ENCODE results near the gene TTC12. TPM values are rescaled to one million over a fixed set of nuclear protein-coding genes. Genes with fewer than 3 reads are reported as not detected.

TTC12 gene
- polyA plus RNA-seq, 1 donor (not counting 4 experiments of a cell fraction or from before 2014, with no cell fraction given) = 27.3 TPM

DNA sequence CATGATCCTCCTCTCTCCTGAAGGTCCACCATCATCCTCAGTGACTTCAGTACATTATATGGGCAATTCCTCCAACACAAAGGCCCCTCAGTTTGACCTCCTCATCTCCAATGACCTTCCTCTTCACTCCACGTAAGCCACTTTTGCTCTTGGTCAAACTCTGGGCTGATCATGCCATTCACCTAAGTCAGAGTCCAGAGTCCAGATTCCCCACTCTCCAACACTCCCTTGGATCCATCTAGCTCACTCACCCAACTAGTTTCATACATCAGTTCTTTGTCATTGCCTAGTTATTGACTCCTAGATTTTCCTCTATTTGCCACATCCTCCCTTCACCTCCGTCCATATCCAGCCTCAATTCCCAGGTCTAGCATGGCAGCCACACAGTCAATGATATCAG, 30.5 kb upstream of the TTC12 start:
- H3K27ac ChIP-seq (ENCODE audit: control insufficient read depth, insufficient read depth, low read length) = no peak overlapping the region
- H3K4me1 ChIP-seq (ENCODE audit: control insufficient read depth, extremely low read depth, insufficient read depth, low read length) = no peaks in the 10 kb centered on the region
- FAIRE-seq (no peak), DNase-seq (ENCODE audit: low read depth, low spot score) (no peak)
- no peaks in the 10 kb centered on the region for H3K36me3 ChIP-seq (ENCODE audit: control insufficient read depth in 2 of 2, extremely low read depth in 1 of 2, insufficient read depth in 2 of 2, low read length in 2 of 2)
- no peak overlapping the region for H3K4me2 ChIP-seq (ENCODE audit: control insufficient read depth, extremely low read depth, insufficient read depth, low read depth, low read length)
- H3K4me3 ChIP-seq (ENCODE audit: control insufficient read depth in 2 of 3, extremely low read depth in 1 of 3, insufficient read depth in 2 of 3, low read depth in 1 of 3, low read length in 3 of 3) = no peak overlapping the region
- no peak for TF ChIP-seq EZH2 (IDR thresholded peaks at IDR 0.05; ENCODE audit: low read length)
- TF ChIP-seq, protein P1, sequence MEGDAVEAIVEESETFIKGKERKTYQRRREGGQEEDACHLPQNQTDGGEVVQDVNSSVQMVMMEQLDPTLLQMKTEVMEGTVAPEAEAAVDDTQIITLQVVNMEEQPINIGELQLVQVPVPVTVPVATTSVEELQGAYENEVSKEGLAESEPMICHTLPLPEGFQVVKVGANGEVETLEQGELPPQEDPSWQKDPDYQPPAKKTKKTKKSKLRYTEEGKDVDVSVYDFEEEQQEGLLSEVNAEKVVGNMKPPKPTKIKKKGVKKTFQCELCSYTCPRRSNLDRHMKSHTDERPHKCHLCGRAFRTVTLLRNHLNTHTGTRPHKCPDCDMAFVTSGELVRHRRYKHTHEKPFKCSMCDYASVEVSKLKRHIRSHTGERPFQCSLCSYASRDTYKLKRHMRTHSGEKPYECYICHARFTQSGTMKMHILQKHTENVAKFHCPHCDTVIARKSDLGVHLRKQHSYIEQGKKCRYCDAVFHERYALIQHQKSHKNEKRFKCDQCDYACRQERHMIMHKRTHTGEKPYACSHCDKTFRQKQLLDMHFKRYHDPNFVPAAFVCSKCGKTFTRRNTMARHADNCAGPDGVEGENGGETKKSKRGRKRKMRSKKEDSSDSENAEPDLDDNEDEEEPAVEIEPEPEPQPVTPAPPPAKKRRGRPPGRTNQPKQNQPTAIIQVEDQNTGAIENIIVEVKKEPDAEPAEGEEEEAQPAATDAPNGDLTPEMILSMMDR (optimal IDR thresholded peaks at IDR 0.05 in 1 of 3, IDR thresholded peaks at IDR 0.05 in 1 of 3, conservative IDR thresholded peaks at IDR 0.05 in 1 of 3; ENCODE audit: extremely low read depth in 1 of 3, insufficient read depth in 2 of 3, low read length in 3 of 3) = no peak
- H3K79me2 ChIP-seq (ENCODE audit: control insufficient read depth, insufficient read depth, low read length) = no peaks in the 10 kb centered on the region
- no peak overlapping the region for H2AFZ ChIP-seq (ENCODE audit: control insufficient read depth, low read length)
- H3K27me3 ChIP-seq (ENCODE audit: control insufficient read depth, extremely low read depth, insufficient read depth, low read length) = peaks cover 3% of the 10 kb centered on the region
- no peaks in the 10 kb centered on the region for H4K20me1 ChIP-seq (ENCODE audit: control insufficient read depth, extremely low read depth, insufficient read depth, low read length)
- dilution Hi-C loops (cut with MboI; ENCODE audit: extremely low pct_ligation_motif_present, low sequenced_read_pairs) = no loop called here
- H3K9me1 ChIP-seq (ENCODE audit: control insufficient read depth, extremely low read depth, insufficient read depth, low read length) = no peaks in the 10 kb centered on the region
- H3K9ac ChIP-seq (ENCODE audit: control insufficient read depth, extremely low read depth, insufficient read depth, low read length) = no peak overlapping the region
- no peaks in the 10 kb centered on the region for H3K9me3 ChIP-seq (ENCODE audit: control insufficient read depth, low read depth, low read length)

- FAIRE-seq = no peak
- Histone ChIP-seq H3K27me3 (ENCODE audit: control insufficient read depth, extremely low read depth, insufficient read depth, low read length) (peaks cover 3% of the 10 kb centered on the region), H3K9ac (ENCODE audit: control insufficient read depth, extremely low read depth, insufficient read depth, low read length) (no peak overlapping the region), H3K79me2 (ENCODE audit: control insufficient read depth, insufficient read depth, low read length) (no peaks in the 10 kb centered on the region), H3K9me3 (ENCODE audit: control insufficient read depth, low read depth, low read length) (no peaks in the 10 kb centered on the region), H2AFZ (ENCODE audit: control insufficient read depth, low read length) (no peak overlapping the region), H3K4me2 (ENCODE audit: control insufficient read depth, extremely low read depth, insufficient read depth, low read depth, low read length) (no peak overlapping the region), H3K36me3 (ENCODE audit: control insufficient read depth in 2 of 2, extremely low read depth in 1 of 2, insufficient read depth in 2 of 2, low read length in 2 of 2) (no peaks in the 10 kb centered on the region), H3K9me1 (ENCODE audit: control insufficient read depth, extremely low read depth, insufficient read depth, low read length) (no peaks in the 10 kb centered on the region), H4K20me1 (ENCODE audit: control insufficient read depth, extremely low read depth, insufficient read depth, low read length) (no peaks in the 10 kb centered on the region), H3K4me1 (ENCODE audit: control insufficient read depth, extremely low read depth, insufficient read depth, low read length) (no peaks in the 10 kb centered on the region), H3K4me3 (ENCODE audit: control insufficient read depth in 2 of 3, extremely low read depth in 1 of 3, insufficient read depth in 2 of 3, low read depth in 1 of 3, low read length in 3 of 3) (no peak overlapping the region), H3K27ac (ENCODE audit: control insufficient read depth, insufficient read depth, low read length) (no peak overlapping the region)
- TF ChIP-seq, protein P1 (optimal IDR thresholded peaks at IDR 0.05 in 1 of 3, IDR thresholded peaks at IDR 0.05 in 1 of 3, conservative IDR thresholded peaks at IDR 0.05 in 1 of 3; ENCODE audit: extremely low read depth in 1 of 3, insufficient read depth in 2 of 3, low read length in 3 of 3) = no peak
- TF ChIP-seq EZH2 (IDR thresholded peaks at IDR 0.05; ENCODE audit: low read length) = no peak
- no peak for DNase-seq (ENCODE audit: low read depth, low spot score)
- dilution Hi-C loops (cut with MboI; ENCODE audit: extremely low pct_ligation_motif_present, low sequenced_read_pairs) = no loop called here
These were observed 28.4 kb upstream of the TTC12 start for GRCh38 chr11:113286009-113286408.

Data from keratinocyte (primary cell).